K562 (cell line): ENCODE results near the gene PRDX2. TPM values are rescaled to one million over a fixed set of nuclear protein-coding genes. Genes with fewer than 3 reads are reported as not detected.
A peak's percentile ranks its signal among the peaks of the same experiment; 100 is the strongest.

Source experiments
- ATAC-seq: fragments of 200-7000 bp; cut with Tn5 transposase; 3 replicates; pipeline ENCODE4 v1.9.1; 2020; ENCODE audit warnings: moderate library complexity
- BruUV-seq: library from RNA; stranded (reverse); fragments of 400-500 nt; replicated peaks from 2 replicates; lab custom pipeline; 2021; lab: Mats Ljungman, UMichigan
- CTCF ChIA-PET: fragments of 300-600 bp; formaldehyde crosslinking; extraction: SDS; loops from one replicate; lab custom pipeline; 2021; ENCODE audit warnings: low intra/inter-chr PET ratio; lab: Yijun Ruan, JAX
- POLR2A ChIA-PET: fragments of 300-600, 350-650 bp; sonication (Branson Sonifier 250); formaldehyde crosslinking; extraction: SDS; loops from one replicate; lab custom pipeline; 2021; ENCODE audit warnings: antibody characterized with exemption, inconsistent platforms; lab: Yijun Ruan, JAX
- DNase-seq, 4 experiments: peaks; one replicate each; pipeline versions ENCODE4 v3.0.0 to v3.0.0-alpha.2; 2011 to 2018; ENCODE audit warnings: low spot score in 3 of 4, mixed read lengths in 3 of 4; ENCODE audit errors: extremely low read depth in 1 of 4
- FAIRE-seq: peaks from 2 replicates; lab custom pipeline; 2011; peaks lifted over from hg19 to GRCh38; lab: Jason Lieb, UNC
- H2AFZ ChIP-seq: 2 replicates; pipeline ENCODE4 v1.6.0; 2011; ENCODE audit warnings: low read depth, low read length, control low read depth, inconsistent platforms
- H3K27ac ChIP-seq: fragments of 200-600 bp; 3 replicates; pipeline ENCODE4 v1.8.0; 2011; ENCODE audit warnings: low read depth, mild to moderate bottlenecking, control low read depth, inconsistent platforms, low read length, moderate library complexity, mixed read lengths; ENCODE audit errors: extremely low read depth
- H3K27me3 ChIP-seq, 2 experiments: fragments of 300-600 bp in 1 of 2; 2 replicates in 1 of 2; 3 replicates in 1 of 2; pipeline versions ENCODE4 v1.6.0 to v1.8.0; 2011; ENCODE audit warnings: inconsistent platforms in 2 of 2, low read length in 2 of 2, mild to moderate bottlenecking in 1 of 2, mixed read lengths in 1 of 2, moderate library complexity in 1 of 2; ENCODE audit not compliant: control insufficient read depth in 2 of 2, insufficient read depth in 2 of 2
- H3K36me3 ChIP-seq: fragments of 300-600 bp; 3 replicates; pipeline ENCODE4 v1.8.0; 2011; ENCODE audit warnings: mild to moderate bottlenecking, low read length, inconsistent platforms; ENCODE audit not compliant: control insufficient read depth, insufficient read depth
- H3K4me1 ChIP-seq, 2 experiments: fragments of 200-600 bp in 1 of 2; replicated peaks in 1 of 2; 2 replicates in 1 of 2; 3 replicates in 1 of 2; pipeline versions ENCODE4 v1.5.1 to v1.8.0; 2011; ENCODE audit warnings: inconsistent platforms in 2 of 2, low read length in 2 of 2, mild to moderate bottlenecking in 1 of 2, mixed read lengths in 1 of 2, moderate library complexity in 1 of 2; ENCODE audit not compliant: control insufficient read depth in 2 of 2, insufficient read depth in 2 of 2
- H3K4me2 ChIP-seq: 2 replicates; pipeline ENCODE4 v1.6.1; 2011; ENCODE audit warnings: low read length, control low read depth, inconsistent platforms, mixed read lengths; ENCODE audit not compliant: insufficient read depth
- H3K4me3 ChIP-seq: fragments of 200-600 bp; sonication (generic), shearing (Covaris generic); 2 replicates; pipeline ENCODE4 v1.5.1; 2016; ENCODE audit warnings: control low read depth, inconsistent platforms
- H3K79me2 ChIP-seq: fragments of 200-600 bp; 3 replicates; pipeline ENCODE4 v1.8.0; 2011; ENCODE audit warnings: low read length, inconsistent platforms; ENCODE audit not compliant: control insufficient read depth, insufficient read depth
- H3K9ac ChIP-seq, 2 experiments: 2 replicates each; pipeline versions ENCODE4 v1.6.0 to v1.6.1; 2011; ENCODE audit warnings: low read depth in 2 of 2, low read length in 2 of 2, control low read depth in 1 of 2, inconsistent platforms in 1 of 2, mild to moderate bottlenecking in 1 of 2, mixed read lengths in 1 of 2; ENCODE audit not compliant: insufficient read depth in 1 of 2
- H3K9me1 ChIP-seq: one replicate; pipeline ENCODE4 v1.6.0; 2011; ENCODE audit warnings: inconsistent platforms, mild to moderate bottlenecking, low read length, moderate library complexity; ENCODE audit not compliant: control insufficient read depth, insufficient read depth
- H3K9me3 ChIP-seq: replicated peaks from 2 replicates; pipeline ENCODE4 v1.5.1; 2011; ENCODE audit warnings: low read depth, low read length, inconsistent platforms; ENCODE audit not compliant: control insufficient read depth, insufficient read depth
- H4K20me1 ChIP-seq: replicated peaks from 2 replicates; pipeline ENCODE4 v1.6.1; 2011; ENCODE audit warnings: low read length, inconsistent platforms, mixed read lengths; ENCODE audit not compliant: control insufficient read depth, insufficient read depth
- BRCA1 ChIP-seq, 2 experiments: fragments of 450-650 bp in 1 of 2; sonication (generic) in 1 of 2; formaldehyde crosslinking in 1 of 2; IDR thresholded peaks; 2 replicates each; pipeline versions ENCODE4 v1.5.0 to v1.6.1; 2017 to 2020; ENCODE audit warnings: mild to moderate bottlenecking in 1 of 2, missing genetic modification reagents in 1 of 2
- ETS2 ChIP-seq: IDR thresholded peaks from 2 replicates; pipeline ENCODE4 v1.6.1; 2016; ENCODE audit warnings: borderline replicate concordance, missing genetic modification characterization, mild to moderate bottlenecking, moderate library complexity, missing compliant biosample characterization; ENCODE audit not compliant: poor library complexity, severe bottlenecking
- HEY1 ChIP-seq: fragments of 250-450 bp; sonication (Bioruptor Pico); IDR thresholded peaks from 2 replicates; pipeline ENCODE4 v1.5.0; 2020; ENCODE audit warnings: mild to moderate bottlenecking, moderate library complexity, borderline replicate concordance
- KLF10 ChIP-seq: fragments of 250-450 bp; sonication (Bioruptor Pico); IDR thresholded peaks from 2 replicates; pipeline ENCODE4 v1.6.1; 2021; ENCODE audit warnings: matching md5 sums
- KLF13 ChIP-seq: fragments of 450-650 bp; IDR thresholded peaks from 2 replicates; pipeline ENCODE4 v1.6.1; 2016; ENCODE audit warnings: missing genetic modification characterization, low read depth, mild to moderate bottlenecking, missing compliant biosample characterization, moderate library complexity, borderline replicate concordance
- LCOR ChIP-seq: sonication (generic); formaldehyde crosslinking; IDR thresholded peaks from 2 replicates; pipeline ENCODE4 v1.8.0; 2022; ENCODE audit warnings: mild to moderate bottlenecking, missing genetic modification reagents
- PHB ChIP-seq: fragments of 250-450 bp; sonication (Bioruptor Pico); IDR thresholded peaks from 2 replicates; pipeline ENCODE4 v1.5.0; 2021
- PML ChIP-seq: IDR thresholded peaks from 2 replicates; pipeline ENCODE4 v1.6.1; 2012; ENCODE audit warnings: low read length, inconsistent platforms
- SMAD4 ChIP-seq: fragments of 250-450 bp; sonication (Bioruptor Pico); conservative IDR thresholded peaks from 2 replicates; pipeline ENCODE4 v1.8.0; 2021; ENCODE audit warnings: inconsistent platforms, mild to moderate bottlenecking, moderate library complexity
- SNRNP70 ChIP-seq: fragments of 200-400 bp; formaldehyde crosslinking; optimal IDR thresholded peaks from 2 replicates; pipeline ENCODE3; 2017; ENCODE audit warnings: low read depth, low read length
- STAT5A ChIP-seq: IDR thresholded peaks from 2 replicates; pipeline ENCODE4 v1.6.1; 2012; ENCODE audit warnings: low read length, inconsistent platforms, borderline replicate concordance
- ZNF143 ChIP-seq: sonication (generic); formaldehyde crosslinking; IDR thresholded peaks from 2 replicates; pipeline ENCODE4 v1.9.0; 2022; ENCODE audit warnings: mild to moderate bottlenecking, missing genetic modification reagents
- ZNF165 ChIP-seq: fragments of 250-450 bp; sonication (Bioruptor Pico); IDR thresholded peaks from 2 replicates; pipeline ENCODE4 v1.4.0; 2020; ENCODE audit warnings: borderline replicate concordance
- ZNF239 ChIP-seq: fragments of 250-450 bp; sonication (Bioruptor Pico); IDR thresholded peaks from 2 replicates; pipeline ENCODE4 v1.4.0; 2020; ENCODE audit warnings: mild to moderate bottlenecking
- ZNF696 ChIP-seq: fragments of 250-450 bp; sonication (Bioruptor Pico); conservative IDR thresholded peaks from 2 replicates; pipeline ENCODE4 v1.4.0; 2020; ENCODE audit warnings: mild to moderate bottlenecking, moderate library complexity
- ZNF79 ChIP-seq: fragments of 250-450 bp; sonication (Bioruptor Pico); IDR thresholded peaks from 2 replicates; pipeline ENCODE4 v1.4.0; 2020; ENCODE audit warnings: low read depth, mild to moderate bottlenecking, moderate library complexity
- ZZZ3 ChIP-seq: fragments of 450-650 bp; IDR thresholded peaks from 2 replicates; pipeline ENCODE4 v1.6.1; 2016; ENCODE audit warnings: antibody characterized with exemption, mild to moderate bottlenecking, moderate library complexity
- WGBS: fragments of 100-300 bp; shearing (Covaris generic); methylation state at CpG from one replicate; pipeline ENCODE4 v1.1.6; 2016; ENCODE audit warnings: low coverage, mixed read lengths; ENCODE audit not compliant: insufficient coverage; ENCODE audit errors: missing lambda C conversion rate; 5-methylcytosine and 5-hydroxymethylcytosine counted together
- in situ Hi-C: fragments of 300-500 bp; cut with MboI; formaldehyde crosslinking; loops from 4 replicates; pipeline ENCODE4 v1.15.0; 2018; ENCODE audit warnings: inconsistent platforms, mixed read lengths
- intact Hi-C: fragments of 100-400 bp; cut with micrococcal nuclease; formaldehyde crosslinking; loops from 2 replicates; pipeline ENCODE4 v1.14.2; 2022
- polyA plus RNA-seq, 8 experiments: library from polyadenylated mRNA; depleted of rRNA in 4 of 8; stranded (reverse) in 5 of 8; unstranded in 3 of 8; fragments of >200 nt; fragmentation: Nextera tagmentation in 2 of 8; fragmentation: Illumina TruSeq in 1 of 8; extraction: Ambion mirVana in 2 of 8; extraction: Trizol in 1 of 8; gene quantifications; 2 replicates each; pipeline versions ENCODE4 v1.2.1 to v1.2.3, GENCODE V29; 2011 to 2014; ENCODE audit warnings: inconsistent platforms in 1 of 8, missing spikeins in 1 of 8
- total RNA-seq, 7 experiments: library from RNA; depleted of rRNA in 6 of 7; stranded (reverse); fragments of >200 nt in 6 of 7; fragmentation: Illumina TruSeq in 2 of 7; extraction: Trizol in 2 of 7; gene quantifications; 2 replicates each; pipeline versions ENCODE4 v1.2.1 to v1.2.3, GENCODE V29; 2011 to 2021; ENCODE audit warnings: low replicate concordance in 1 of 7
- TF ChIP-seq, protein P1 (sequence below): sonication (generic); formaldehyde crosslinking; IDR thresholded peaks from 2 replicates; pipeline ENCODE4 v1.8.1; 2023; ENCODE audit warnings: missing genetic modification reagents, mild to moderate bottlenecking, borderline replicate concordance

The PRDX2 gene
- total and polyA plus RNA-seq, 9 of the 15 experiments (the other 6 are each of a cell fraction or from before 2014, with no cell fraction given): 206 to 1,183 (median 415) TPM

GRCh38 chr19:12782424-12783290 lies 18.9 kb downstream of the PRDX2 start:
- Histone ChIP-seq H3K79me2 (no peaks in the 10 kb centered on the region), H4K20me1 (no peaks in the 10 kb centered on the region), H3K4me1 (peaks cover 64 to 76% of the 10 kb centered on the region in 2 experiments), H2AFZ (peak overlapping the region; percentile 93), H3K4me2 (peak overlapping the region; percentile 78), H3K27me3 (no peaks in the 10 kb centered on the region), H3K4me3 (peak overlapping the region; percentile 43), H3K9me1 (no peaks in the 10 kb centered on the region), H3K36me3 (no peaks in the 10 kb centered on the region), H3K27ac (peak overlapping the region; percentile 97), H3K9ac (peak overlapping the region; percentile 72 to 91), H3K9me3 (no peaks in the 10 kb centered on the region)
- intact Hi-C loops: no loop called here
- in situ Hi-C loops: no loop called here
- POLR2A ChIA-PET: interaction anchor here (1.0 to 2.2 kb wide), 3 partner anchors 9 to 98 kb away, joined by 3 to 39 read pairs (median 4); partner anchors contain the start of genes DNASE2 and JUNB
- FAIRE-seq (no peak), ATAC-seq (peak; percentile 65), DNase-seq (peak; percentile 84 to 89 (median 87))
- CTCF ChIA-PET: interaction anchor here (0.7 kb wide), 1 partner anchor 183 kb away, joined by 3 read pairs; no protein-coding TSS in a partner anchor
- WGBS: 2% methylated on average over 56 of the region's 88 CpGs
- no TSS peak for BruUV-seq
- TF ChIP-seq SNRNP70 (no peak), PHB (CRISPR knock-in tag) (no peak), ETS2 (tag) (no peak), LCOR (CRISPR knock-in tag) (0 out of 2 replicates have a peak, but pooled peaks have one; percentile 50), PML (no peak), SMAD4 (CRISPR knock-in tag) (peak; percentile 92), ZNF143 (CRISPR knock-in tag) (no peak), KLF13 (tag) (no peak), ZNF696 (CRISPR knock-in tag) (no peak), ZNF239 (CRISPR knock-in tag) (no peak), ZNF79 (CRISPR knock-in tag) (no peak), STAT5A (no peak), HEY1 (CRISPR knock-in tag) (no peak), KLF10 (CRISPR knock-in tag) (no peak), ZZZ3 (no peak), ZNF165 (CRISPR knock-in tag) (no peak), BRCA1 (IDR thresholded peaks at IDR 0.05) (no peak), BRCA1 (CRISPR knock-in tag; IDR thresholded peaks at IDR 0.05) (no peak)
- TF ChIP-seq, protein P1, sequence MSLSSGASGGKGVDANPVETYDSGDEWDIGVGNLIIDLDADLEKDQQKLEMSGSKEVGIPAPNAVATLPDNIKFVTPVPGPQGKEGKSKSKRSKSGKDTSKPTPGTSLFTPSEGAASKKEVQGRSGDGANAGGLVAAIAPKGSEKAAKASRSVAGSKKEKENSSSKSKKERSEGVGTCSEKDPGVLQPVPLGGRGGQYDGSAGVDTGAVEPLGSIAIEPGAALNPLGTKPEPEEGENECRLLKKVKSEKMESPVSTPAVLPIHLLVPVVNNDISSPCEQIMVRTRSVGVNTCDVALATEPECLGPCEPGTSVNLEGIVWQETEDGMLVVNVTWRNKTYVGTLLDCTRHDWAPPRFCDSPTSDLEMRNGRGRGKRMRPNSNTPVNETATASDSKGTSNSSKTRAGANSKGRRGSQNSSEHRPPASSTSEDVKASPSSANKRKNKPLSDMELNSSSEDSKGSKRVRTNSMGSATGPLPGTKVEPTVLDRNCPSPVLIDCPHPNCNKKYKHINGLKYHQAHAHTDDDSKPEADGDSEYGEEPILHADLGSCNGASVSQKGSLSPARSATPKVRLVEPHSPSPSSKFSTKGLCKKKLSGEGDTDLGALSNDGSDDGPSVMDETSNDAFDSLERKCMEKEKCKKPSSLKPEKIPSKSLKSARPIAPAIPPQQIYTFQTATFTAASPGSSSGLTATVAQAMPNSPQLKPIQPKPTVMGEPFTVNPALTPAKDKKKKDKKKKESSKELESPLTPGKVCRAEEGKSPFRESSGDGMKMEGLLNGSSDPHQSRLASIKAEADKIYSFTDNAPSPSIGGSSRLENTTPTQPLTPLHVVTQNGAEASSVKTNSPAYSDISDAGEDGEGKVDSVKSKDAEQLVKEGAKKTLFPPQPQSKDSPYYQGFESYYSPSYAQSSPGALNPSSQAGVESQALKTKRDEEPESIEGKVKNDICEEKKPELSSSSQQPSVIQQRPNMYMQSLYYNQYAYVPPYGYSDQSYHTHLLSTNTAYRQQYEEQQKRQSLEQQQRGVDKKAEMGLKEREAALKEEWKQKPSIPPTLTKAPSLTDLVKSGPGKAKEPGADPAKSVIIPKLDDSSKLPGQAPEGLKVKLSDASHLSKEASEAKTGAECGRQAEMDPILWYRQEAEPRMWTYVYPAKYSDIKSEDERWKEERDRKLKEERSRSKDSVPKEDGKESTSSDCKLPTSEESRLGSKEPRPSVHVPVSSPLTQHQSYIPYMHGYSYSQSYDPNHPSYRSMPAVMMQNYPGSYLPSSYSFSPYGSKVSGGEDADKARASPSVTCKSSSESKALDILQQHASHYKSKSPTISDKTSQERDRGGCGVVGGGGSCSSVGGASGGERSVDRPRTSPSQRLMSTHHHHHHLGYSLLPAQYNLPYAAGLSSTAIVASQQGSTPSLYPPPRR (CRISPR knock-in tag): no peak
